Measurements from ENCODE around the gene FBXO47.

- TF ChIP-seq SUZ12 (IDR thresholded peaks at IDR 0.05) (no peak), LEF1 (IDR thresholded peaks at IDR 0.05; ENCODE audit: borderline replicate concordance) (no peak), SP1 (IDR thresholded peaks at IDR 0.05) (no peak), TARDBP (IDR thresholded peaks at IDR 0.05) (no peak), ELF4 (IDR thresholded peaks at IDR 0.05) (no peak), ZNF384 (IDR thresholded peaks at IDR 0.05) (no peak), NFRKB (IDR thresholded peaks at IDR 0.05) (no peak), PKNOX1 (IDR thresholded peaks at IDR 0.05) (no peak), FOXM1 (IDR thresholded peaks at IDR 0.05; ENCODE audit: borderline replicate concordance) (no peak), FOXA1 (IDR thresholded peaks at IDR 0.05) (no peak), HDGF (IDR thresholded peaks at IDR 0.05; ENCODE audit: borderline replicate concordance) (no peak), CTBP1 (IDR thresholded peaks at IDR 0.05; ENCODE audit: borderline replicate concordance) (no peak), ARNT (IDR thresholded peaks at IDR 0.05) (no peak)
These were observed 50.4 kb downstream of the FBXO47 start for GRCh38 chr17:38916771-38917170.

All from HEK293T (cell line).